NCI-H187 treated with DMSO at 0.1 percent for 48 hours (cell line): Measurements from ENCODE around the gene BMI1.

ENCODE experiments used
- DNase-seq: peaks from one replicate; lab custom pipeline; 2025; lab: John Stamatoyannopoulos, UW

The BMI1 gene

GRCh38 chr10:22319980-22320558 is 830 bp upstream of the BMI1 start:
- DNase-seq = no peak

GRCh38 chr10:22321156-22321923 is 441 bp downstream of the BMI1 start:
- no peak for DNase-seq

GRCh38 chr10:22321924-22322640 is 1.2 kb downstream of the BMI1 start:
- DNase-seq = no peak

- DNase-seq = no peak
Measured at GRCh38 chr10:22322641-22323160, 1.8 kb downstream of the BMI1 start.

GRCh38 chr10:22323538-22324305 is 2.8 kb downstream of the BMI1 start:
- no peak for DNase-seq

GRCh38 chr10:22324413-22324812 is 3.5 kb downstream of the BMI1 start:
- no peak for DNase-seq

- DNase-seq = no peak
Measured at GRCh38 chr10:22324893-22325271, 4.0 kb downstream of the BMI1 start.

- DNase-seq = no peak
Measured at GRCh38 chr10:22325272-22326144, 4.6 kb downstream of the BMI1 start.

GRCh38 chr10:22326145-22326702 is 5.3 kb downstream of the BMI1 start:
- no peak for DNase-seq

GRCh38 chr10:22329150-22329549 is 8.3 kb downstream of the BMI1 start:
- DNase-seq = no peak

GRCh38 chr10:22332116-22332692 is 11.3 kb downstream of the BMI1 start:
- no peak for DNase-seq

GRCh38 chr10:22333167-22333974 is 12.5 kb downstream of the BMI1 start:
- DNase-seq = no peak

GRCh38 chr10:22333975-22334282 is 13.0 kb downstream of the BMI1 start:
- no peak for DNase-seq

- DNase-seq = no peak
Measured at GRCh38 chr10:22334414-22335172, 13.7 kb downstream of the BMI1 start.

GRCh38 chr10:22335173-22335933 is 14.5 kb downstream of the BMI1 start:
- DNase-seq = no peak

GRCh38 chr10:22338185-22338900 is 17.4 kb downstream of the BMI1 start:
- DNase-seq = no peak

GRCh38 chr10:22338931-22339330 is 18.0 kb downstream of the BMI1 start:
- no peak for DNase-seq
